WERI-Rb-1 (cell line): ENCODE data around the gene HS2ST1.

Experiments used
- DNase-seq: peaks from one replicate; pipeline ENCODE4 v3.0.0-alpha.2; 2020
- H3K27ac ChIP-seq: fragments of 250-450 bp; sonication (Bioruptor Pico); 2 replicates; pipeline ENCODE4 v1.5.1; 2020; ENCODE audit warnings: mild to moderate bottlenecking, moderate library complexity
- H3K27me3 ChIP-seq: fragments of 250-450 bp; sonication (Bioruptor Pico); 2 replicates; pipeline ENCODE4 v1.5.1; 2021; ENCODE audit warnings: mild to moderate bottlenecking, low read depth, moderate library complexity; ENCODE audit not compliant: insufficient read depth, severe bottlenecking
- H3K36me3 ChIP-seq: fragments of 250-450 bp; sonication (Bioruptor Pico); 2 replicates; pipeline ENCODE4 v1.5.1; 2020; ENCODE audit warnings: mild to moderate bottlenecking, moderate library complexity
- H3K4me3 ChIP-seq: 2 replicates; pipeline ENCODE4 v1.5.1; 2011; ENCODE audit warnings: low read depth, mild to moderate bottlenecking, control low read depth, low read length
- H3K9me3 ChIP-seq: fragments of 250-450 bp; sonication (Bioruptor Pico); 2 replicates; pipeline ENCODE4 v1.5.1; 2021; ENCODE audit warnings: mild to moderate bottlenecking, moderate library complexity; ENCODE audit not compliant: severe bottlenecking
- CTCF ChIP-seq: IDR thresholded peaks from 2 replicates; pipeline ENCODE4 v1.5.1; 2011; ENCODE audit warnings: low read depth, mild to moderate bottlenecking, control low read depth, inconsistent platforms, low read length

HS2ST1 gene

GRCh38 chr1:87106867-87107266 lies 192.4 kb downstream of the HS2ST1 start:
- Histone ChIP-seq H3K4me3 (no peak overlapping the region), H3K9me3 (no peaks in the 10 kb centered on the region), H3K36me3 (no peaks in the 10 kb centered on the region), H3K27ac (no peak overlapping the region), H3K27me3 (no peaks in the 10 kb centered on the region)
- TF ChIP-seq CTCF: no peak
- no peak for DNase-seq

GRCh38 chr1:87108228-87108627 lies 193.8 kb downstream of the HS2ST1 start:
- Histone ChIP-seq H3K4me3 (no peak overlapping the region), H3K36me3 (no peaks in the 10 kb centered on the region), H3K9me3 (no peaks in the 10 kb centered on the region), H3K27me3 (no peaks in the 10 kb centered on the region), H3K27ac (no peak overlapping the region)
- no peak for TF ChIP-seq CTCF
- DNase-seq: no peak

- Histone ChIP-seq H3K36me3 (no peaks in the 10 kb centered on the region), H3K27ac (no peak overlapping the region), H3K27me3 (no peaks in the 10 kb centered on the region), H3K4me3 (no peak overlapping the region), H3K9me3 (no peaks in the 10 kb centered on the region)
- DNase-seq: no peak
- TF ChIP-seq CTCF: no peak
These were observed 194.5 kb downstream of the HS2ST1 start for GRCh38 chr1:87108814-87109411.

GRCh38 chr1:87111659-87112371 lies 197.4 kb downstream of the HS2ST1 start:
- DNase-seq: no peak
- H3K9me3 ChIP-seq: no peaks in the 10 kb centered on the region
- no peaks in the 10 kb centered on the region for H3K27me3 ChIP-seq
- no peak for TF ChIP-seq CTCF
- H3K36me3 ChIP-seq: no peaks in the 10 kb centered on the region
- H3K27ac ChIP-seq: no peak overlapping the region
- no peak overlapping the region for H3K4me3 ChIP-seq

GRCh38 chr1:87113313-87113712 lies 198.9 kb downstream of the HS2ST1 start:
- Histone ChIP-seq H3K4me3 (no peak overlapping the region), H3K36me3 (no peaks in the 10 kb centered on the region), H3K27ac (no peak overlapping the region), H3K27me3 (no peaks in the 10 kb centered on the region), H3K9me3 (no peaks in the 10 kb centered on the region)
- no peak for DNase-seq
- no peak for TF ChIP-seq CTCF
